HPDE6-E6E7 (cell line): Measurements from ENCODE around the gene OR12D1.
"Not testable (repeated sequence)": the region's sequence is repeated elsewhere in the genome, so short reads cannot be mapped to it uniquely, and the experiment has no call there.

ENCODE experiments used
- DNase-seq: peaks from one replicate; pipeline ENCODE4 v3.0.0; 2011; ENCODE audit warnings: missing footprints; ENCODE audit errors: extremely low spot score

OR12D1 gene

DNA sequence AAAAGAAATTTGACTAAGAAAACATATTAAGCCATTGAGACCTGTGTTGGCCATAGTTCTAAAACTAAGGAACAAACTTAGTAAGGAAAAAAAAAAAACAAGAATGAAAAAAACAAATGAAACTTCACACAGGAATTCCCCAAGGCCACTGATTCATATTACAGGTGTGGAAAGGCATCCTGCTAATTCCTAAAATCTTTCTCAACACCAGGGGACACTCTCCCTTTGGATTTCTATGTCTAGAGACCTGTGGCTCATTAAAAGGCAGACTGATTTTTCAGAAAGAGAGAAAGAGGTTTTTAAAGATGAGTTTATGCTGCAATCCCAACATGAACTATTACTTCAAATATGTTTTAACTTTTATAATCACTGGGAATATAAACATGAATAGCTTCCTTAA lies at the start of gene OR12D1:
OR12D1 (plus strand) TSS at position 341 of the 400 bp plus-strand sequence.
- no peak for DNase-seq

GRCh38 chr6:29368765-29369164 lies 46.0 kb upstream of the OR12D1 start, which contains the start of gene OR5V1:
TSS of gene OR5V1 (minus strand) at chr6:29368865. CDS start at chr6:29356195, 12,670 bp downstream.
- DNase-seq = no peak

GRCh38 chr6:29375191-29375590 lies 39.5 kb upstream of the OR12D1 start, which contains the start of gene OR12D3:
TSS of gene OR12D3 (minus strand) at chr6:29375291. CDS start at chr6:29375287, 4 bp downstream.
- DNase-seq = no peak

- DNase-seq = peak; percentile 2
Observed at GRCh38 chr6:29376003-29376402, 38.7 kb upstream of the OR12D1 start.

GRCh38 chr6:29388533-29388932 lies 26.2 kb upstream of the OR12D1 start:
- DNase-seq = no peak

DNA sequence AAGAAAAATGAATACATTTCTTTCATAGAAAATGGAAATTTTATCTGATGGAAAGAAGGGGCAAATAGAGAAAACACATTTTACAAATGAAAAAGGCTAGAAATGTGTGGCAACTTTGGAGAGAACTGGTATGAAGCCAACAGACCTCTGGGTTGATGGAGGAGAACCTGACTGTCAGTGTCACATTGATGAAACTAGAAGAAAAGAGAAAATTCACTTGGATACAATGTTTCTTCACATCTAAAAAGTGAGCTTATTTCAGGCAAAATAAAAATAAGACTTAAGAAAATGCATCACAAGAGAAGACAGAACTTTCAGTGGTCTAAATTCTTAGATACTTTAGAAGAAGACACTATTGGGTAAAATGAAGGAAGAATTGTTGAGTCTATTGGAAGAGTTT lies 19.4 kb upstream of the OR12D1 start, which contains the start of gene OR12D2:
OR12D2 (plus strand) TSS at position 301 of the 400 bp plus-strand sequence. CDS start 1,069 bp downstream, outside the sequence.
- DNase-seq = no peak

- DNase-seq = no peak
Observed at GRCh38 chr6:29399525-29399924, 15.2 kb upstream of the OR12D1 start.

DNA sequence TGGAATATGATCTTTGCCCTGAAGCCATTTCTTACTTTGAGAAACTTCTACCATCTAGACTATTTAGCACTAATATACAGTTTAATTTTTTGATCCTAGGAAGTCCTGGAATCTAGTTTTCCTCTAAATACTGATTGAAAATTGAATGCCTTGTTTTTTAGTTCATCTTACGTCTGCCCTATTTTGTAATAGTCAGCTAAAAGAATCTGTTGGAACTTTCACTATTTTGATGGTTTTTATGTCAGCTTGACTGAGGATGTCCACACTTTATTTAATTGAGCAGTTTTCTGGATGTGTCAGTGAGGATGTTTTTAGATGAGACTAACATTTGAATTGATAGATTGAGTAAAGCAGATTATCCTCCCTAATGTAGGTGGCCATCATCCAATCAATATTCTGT lies 10.9 kb upstream of the OR12D1 start:
- no peak for DNase-seq

DNA sequence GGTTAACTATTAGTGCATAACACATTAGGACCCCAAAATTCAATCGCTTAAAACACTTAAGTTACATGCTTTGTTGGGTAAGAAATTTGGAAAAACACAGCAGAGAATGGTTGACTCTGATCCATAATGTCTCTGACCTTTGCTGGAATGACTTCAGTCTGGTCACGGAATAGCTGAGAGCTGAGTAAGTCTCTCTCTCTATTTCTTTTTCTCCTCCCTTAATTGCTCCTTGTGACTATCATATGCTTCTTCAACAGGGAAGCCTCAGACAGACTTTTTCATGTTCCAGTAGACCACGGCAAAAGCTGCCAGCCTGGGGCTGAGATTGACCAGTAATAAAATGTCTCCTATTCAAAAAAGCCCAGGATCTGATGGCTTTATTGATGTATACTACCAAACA lies 4.8 kb downstream of the OR12D1 start:
- no peak for DNase-seq

DNA sequence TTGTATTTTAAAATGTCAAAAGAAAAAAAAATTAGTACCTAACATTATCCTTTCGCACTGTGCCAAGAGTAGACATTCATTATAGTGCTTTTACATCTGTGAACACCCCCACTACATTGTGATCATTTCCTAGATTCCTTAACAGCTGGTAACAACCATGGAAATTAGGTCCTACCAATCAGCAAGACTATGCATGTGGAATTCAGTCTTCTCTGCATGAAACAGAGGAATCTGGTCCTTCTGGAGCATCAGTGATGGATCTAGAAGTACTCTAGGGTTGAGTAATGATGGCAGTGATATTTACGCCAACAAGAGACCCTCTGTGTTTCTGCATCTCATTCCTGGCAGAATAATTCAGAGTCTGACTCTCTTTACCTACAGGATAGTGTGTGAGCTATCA lies 9.4 kb downstream of the OR12D1 start:
- no peak for DNase-seq

DNA sequence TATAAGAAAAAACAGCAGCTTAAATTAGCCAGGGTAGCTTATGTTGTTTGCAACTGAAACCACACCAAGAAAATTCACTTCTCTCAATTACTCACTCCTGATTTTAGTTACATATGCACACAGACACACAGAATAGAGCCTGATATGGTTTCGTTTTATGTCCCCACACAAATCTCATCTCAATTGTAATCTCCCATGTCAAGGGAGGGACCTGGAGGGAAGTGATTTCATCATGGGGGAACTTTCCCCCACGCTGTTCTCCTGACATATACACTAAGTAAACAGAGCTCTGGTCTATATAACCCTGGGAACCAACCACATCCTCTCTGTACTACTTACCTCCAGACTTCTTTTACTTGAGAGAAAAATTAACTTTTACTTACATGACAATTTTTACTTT lies 9.8 kb downstream of the OR12D1 start:
- DNase-seq = no peak

GRCh38 chr6:29425075-29425474 lies 10.3 kb downstream of the OR12D1 start:
- no peak for DNase-seq

DNA sequence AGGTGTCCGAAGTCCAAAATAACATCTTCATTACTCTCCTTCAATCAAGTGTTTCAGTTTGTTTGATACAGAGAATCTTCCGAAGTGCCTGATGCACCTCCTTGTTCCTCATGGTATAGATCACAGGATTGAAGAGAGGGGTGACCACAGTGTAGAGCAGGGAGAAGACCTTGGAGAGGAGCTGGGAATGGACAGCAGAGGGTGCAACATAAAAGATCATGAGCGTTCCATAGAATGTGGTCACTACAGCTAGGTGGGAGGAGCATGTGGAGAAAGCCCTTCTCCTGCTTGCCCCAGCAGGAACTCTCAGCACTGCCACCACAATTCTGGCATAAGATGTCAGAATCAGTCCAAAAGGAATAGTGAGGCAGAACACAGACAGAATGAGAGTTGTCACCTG lies 11.9 kb downstream of the OR12D1 start:
- no peak for DNase-seq

DNA sequence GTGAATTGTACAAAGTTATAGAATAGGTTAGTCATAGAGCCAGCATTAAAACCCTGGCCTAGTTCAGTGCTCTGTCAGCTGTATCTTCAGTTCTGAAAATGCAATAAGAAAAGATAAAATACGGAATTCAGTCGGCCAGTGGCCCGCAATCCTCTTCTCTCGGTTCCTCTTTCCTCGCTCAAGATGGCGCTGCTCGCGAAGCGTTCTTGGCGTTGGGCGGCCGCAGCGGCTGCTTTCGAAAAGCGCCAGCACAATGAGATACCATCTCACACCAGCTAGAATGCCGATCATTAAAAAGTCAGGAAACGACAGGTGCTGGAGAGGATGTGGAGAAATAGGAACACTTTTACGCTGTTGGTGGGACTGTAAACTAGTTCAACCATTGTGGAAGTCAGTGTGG lies 22.0 kb downstream of the OR12D1 start:
- not testable (repeated sequence) for DNase-seq

DNA sequence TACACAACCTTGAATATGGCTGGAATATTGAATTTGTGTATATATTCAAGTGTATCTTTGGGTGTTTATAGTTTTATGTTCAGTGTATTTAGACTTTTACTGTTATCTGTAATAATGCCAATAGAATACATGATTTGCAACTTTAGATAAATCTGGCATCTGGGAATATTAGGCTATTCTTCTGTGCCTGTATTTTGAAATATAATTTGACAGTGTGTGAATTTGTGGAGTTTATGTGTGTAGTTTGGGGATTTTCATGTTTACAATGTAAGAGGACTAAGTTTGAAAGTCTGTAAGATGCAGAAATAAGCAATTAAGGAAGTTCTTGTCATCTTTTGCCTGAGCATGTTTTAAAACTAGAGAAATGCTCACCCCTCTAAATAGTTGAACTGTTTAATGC lies 24.3 kb downstream of the OR12D1 start, which contains the start of gene OR10C1:
OR10C1 (plus strand) TSS at position 301 of the 400 bp plus-strand sequence. CDS start 710 bp downstream, outside the sequence.
- no peak for DNase-seq

DNA sequence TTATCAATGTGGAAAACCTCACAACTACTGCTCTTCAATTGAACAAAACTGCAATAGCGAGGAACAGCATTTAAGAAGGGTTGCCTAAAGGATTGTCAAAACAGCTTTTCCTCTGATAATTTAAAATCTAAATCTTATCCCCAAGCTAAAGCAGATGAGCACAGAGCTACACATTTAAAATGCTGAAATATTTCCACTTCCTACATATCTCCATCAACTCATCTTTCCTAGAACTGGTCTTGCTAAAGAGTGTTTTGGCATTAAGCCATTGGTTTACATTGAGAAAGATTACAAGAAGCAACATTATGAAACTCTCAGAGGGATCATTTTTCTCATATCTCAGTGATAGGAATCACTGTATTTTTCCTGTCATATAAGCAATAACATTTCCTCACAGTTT lies 28.0 kb downstream of the OR12D1 start:
- no peak for DNase-seq

DNA sequence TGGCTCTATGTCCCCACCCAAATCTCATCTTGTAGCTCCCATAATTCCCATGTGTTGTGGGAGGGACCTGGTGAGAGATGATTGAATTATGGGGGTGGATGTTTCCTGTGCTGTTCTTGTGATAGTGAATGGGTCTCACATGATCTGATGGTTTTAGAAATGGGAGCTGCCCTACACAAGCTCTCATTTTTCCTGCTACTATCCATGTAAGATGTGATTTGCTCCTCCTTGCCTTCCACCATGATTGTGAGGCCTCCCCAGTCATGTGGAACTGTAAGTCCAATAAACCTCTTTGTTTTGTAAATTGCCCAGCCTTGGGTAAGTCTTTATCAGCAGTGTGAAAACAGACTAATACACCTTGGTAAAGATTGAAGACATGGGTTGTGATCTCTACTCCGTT lies 29.3 kb downstream of the OR12D1 start:
- not testable (repeated sequence) for DNase-seq

DNA sequence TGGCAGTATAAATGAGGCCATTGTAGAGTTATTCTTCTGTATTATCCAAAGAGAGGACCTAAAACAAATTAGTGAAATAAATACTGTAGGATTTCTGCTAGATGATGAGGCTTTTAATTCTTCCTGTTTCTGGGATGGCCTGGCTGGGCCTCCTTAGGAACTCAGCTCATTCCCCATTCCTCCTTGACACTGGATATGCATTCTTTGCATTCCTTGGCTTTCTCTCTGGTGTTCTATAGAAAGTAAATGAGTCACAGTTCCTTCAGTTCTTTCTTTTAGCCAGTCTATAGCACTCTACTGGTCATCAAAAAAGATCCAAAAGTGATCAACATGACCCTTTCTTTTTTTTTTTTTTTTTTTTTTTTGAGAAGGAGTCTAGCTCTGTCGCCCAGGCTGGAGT lies 32.9 kb downstream of the OR12D1 start:
- DNase-seq = no peak

- DNase-seq = no peak
Observed at GRCh38 chr6:29451471-29452193, 36.9 kb downstream of the OR12D1 start.

DNA sequence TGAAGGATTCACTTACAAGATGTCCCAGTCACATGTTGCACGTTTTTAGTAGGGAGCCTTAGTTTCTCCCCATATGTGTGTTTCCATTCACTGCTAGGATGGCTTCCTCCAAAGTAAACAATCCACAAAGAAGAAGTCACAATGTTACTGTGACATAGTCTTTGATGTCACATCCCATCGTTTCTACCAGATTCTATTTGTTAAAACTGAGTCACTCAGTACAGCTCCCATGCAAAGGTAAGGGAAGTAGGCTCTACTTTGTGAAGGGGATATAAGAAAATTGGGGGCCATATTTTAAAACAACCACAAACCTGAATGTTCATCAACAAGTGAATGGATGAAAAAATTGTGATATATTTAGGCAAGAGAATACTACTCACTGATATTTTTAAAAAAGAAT lies 42.2 kb downstream of the OR12D1 start, which contains the start of the genes OR11A1 and OR2H1:
OR11A1 (minus strand) TSS at position 101 of the 400 bp plus-strand sequence. CDS start 29,430 bp downstream, outside the sequence.
OR2H1 (plus strand) TSS at position 185 of the 400 bp plus-strand sequence. CDS start 4,615 bp downstream, outside the sequence.
- no peak for DNase-seq

GRCh38 chr6:29461021-29461814 lies 46.5 kb downstream of the OR12D1 start:
- DNase-seq = no peak

DNA sequence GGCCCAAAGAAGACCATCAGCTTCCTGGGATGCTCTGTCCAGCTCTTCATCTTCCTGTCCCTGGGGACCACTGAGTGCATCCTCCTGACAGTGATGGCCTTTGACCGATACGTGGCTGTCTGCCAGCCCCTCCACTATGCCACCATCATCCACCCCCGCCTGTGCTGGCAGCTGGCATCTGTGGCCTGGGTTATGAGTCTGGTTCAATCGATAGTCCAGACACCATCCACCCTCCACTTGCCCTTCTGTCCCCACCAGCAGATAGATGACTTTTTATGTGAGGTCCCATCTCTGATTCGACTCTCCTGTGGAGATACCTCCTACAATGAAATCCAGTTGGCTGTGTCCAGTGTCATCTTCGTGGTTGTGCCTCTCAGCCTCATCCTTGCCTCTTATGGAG lies 47.3 kb downstream of the OR12D1 start:
- DNase-seq = no peak
